KG1 (cell line): ENCODE data around the gene EXOC3.
"Not testable (repeated sequence)": the region's sequence is repeated elsewhere in the genome, so short reads cannot be mapped to it uniquely, and the experiment has no call there.

Experiments
- DNase-seq: peaks from one replicate; lab custom pipeline; 2025; lab: John Stamatoyannopoulos, UW

EXOC3 gene

DNA sequence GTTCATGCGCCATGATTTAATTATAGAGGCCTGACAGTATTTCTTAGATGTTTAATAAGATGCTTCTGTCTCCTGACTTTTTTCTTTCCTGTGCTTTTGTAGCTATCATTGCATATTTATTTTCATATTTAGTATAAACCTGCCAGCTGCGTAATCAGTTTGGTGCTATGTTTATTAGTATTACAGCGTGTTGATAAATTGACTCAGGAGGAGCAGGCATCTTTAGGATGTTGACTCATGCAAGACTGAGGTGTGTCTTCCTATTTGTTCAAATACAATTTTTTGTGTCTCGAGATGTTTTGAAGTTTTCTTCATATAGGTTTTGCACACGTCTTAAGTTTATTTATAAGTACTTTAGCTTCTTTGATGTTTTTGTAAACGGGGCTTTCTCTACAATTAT lies 35.9 kb upstream of the EXOC3 start:
- DNase-seq: no peak

DNA sequence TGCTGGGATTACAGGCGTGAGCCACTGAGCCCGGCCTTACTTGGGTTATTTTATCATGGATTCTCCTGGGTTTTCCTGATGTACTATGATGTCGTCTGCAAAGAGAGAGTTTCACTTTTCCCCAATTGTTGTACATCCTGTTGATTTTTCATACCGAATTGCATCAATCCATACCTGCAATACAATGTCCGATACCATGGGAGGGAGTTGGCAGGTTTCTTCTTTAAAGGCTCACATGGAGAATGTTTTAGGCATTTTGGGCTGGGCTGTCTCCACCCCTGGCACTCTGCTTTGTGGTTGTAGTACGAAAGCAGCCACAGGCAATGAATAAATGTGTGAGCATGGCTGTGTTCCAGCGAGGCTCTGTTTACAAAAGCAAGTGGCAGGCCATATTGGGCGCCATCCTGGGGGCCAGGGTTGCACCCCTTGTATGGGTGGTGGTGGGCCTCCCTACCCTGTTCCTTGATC lies 35.1 kb upstream of the EXOC3 start:
- no peak for DNase-seq

- DNase-seq: no peak
Observed at GRCh38 chr5:410911-411517, 32.0 kb upstream of the EXOC3 start.

DNA sequence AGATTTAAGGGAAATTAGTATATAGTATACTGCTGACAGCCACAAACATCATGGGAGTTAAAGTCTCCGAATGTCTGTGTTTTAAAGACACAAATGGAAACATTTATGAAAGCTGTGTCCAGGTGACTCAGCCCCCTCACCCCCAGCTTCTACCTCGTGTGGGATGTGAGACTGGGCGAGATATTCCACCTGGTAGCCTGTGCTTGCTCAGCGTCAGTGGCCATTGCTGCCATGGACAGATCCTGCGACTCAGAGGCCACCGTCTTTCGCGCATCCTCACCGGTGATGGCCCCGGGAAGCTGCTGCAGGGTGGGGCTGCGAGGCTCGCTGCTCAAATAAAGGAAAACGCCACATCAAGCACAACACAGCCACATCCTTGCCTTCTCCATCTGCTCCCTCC lies 31.2 kb upstream of the EXOC3 start:
- no peak for DNase-seq

GRCh38 chr5:414991-415927 lies 27.7 kb upstream of the EXOC3 start:
- not testable (repeated sequence) for DNase-seq

GRCh38 chr5:415928-416635 lies 26.9 kb upstream of the EXOC3 start:
- no peak for DNase-seq

DNA sequence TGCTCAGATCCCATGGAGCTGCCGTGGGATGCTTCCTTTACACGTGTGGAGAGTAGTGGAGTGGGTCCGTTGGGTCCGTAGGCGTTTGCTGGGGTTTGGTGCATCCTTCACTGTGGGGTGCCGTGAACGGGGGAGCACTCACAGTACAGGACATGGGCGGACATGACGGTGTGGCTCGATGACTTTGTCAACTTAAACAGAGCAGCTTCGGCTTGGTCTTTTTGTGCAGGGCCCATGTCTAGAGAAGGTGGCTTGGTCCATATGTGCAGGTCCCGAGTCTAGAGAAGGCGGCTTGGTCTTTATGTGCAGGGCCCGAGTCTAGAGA lies 26.4 kb upstream of the EXOC3 start:
- DNase-seq: no peak

DNA sequence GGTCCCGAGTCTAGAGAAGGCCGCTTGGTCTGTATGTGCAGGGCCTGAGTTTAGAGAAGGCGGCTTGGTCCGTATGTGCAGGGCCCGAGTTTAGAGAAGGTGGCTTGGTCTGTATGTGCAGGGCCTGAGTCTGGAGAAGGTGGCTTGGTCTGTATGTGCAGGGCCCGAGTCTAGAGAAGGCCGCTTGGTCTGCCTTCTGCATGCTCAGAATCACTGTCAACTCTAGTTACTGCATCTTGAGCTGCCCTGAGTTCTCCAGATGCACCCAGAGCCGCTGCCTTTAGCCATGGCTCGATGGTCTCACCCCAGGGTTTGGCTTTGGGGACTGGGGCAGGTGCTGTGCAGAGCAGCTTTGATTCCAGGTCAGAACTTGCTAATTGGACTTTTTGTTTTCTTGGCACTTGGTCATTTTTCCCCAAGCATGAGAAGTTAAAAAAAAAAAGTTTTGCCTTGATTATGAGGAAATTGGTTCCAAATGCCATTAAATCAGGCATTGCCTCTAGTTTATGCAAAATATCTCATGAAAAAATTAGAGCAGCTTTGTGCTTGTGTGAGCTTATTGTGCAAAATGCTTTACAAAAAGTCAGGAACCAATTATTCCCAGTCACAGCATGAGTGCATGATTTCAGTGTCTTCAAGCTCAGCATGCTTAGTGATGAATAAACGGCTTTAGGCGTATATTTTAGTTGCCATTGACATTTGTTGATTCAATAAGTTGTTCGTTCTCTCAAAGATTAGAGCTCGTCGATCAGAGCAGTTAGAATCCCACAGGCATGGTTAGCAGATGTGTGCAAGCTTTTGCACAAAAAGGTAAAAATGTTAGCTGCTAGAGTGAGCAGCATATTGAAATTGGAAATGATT lies 25.4 kb upstream of the EXOC3 start:
- no peak for DNase-seq

DNA sequence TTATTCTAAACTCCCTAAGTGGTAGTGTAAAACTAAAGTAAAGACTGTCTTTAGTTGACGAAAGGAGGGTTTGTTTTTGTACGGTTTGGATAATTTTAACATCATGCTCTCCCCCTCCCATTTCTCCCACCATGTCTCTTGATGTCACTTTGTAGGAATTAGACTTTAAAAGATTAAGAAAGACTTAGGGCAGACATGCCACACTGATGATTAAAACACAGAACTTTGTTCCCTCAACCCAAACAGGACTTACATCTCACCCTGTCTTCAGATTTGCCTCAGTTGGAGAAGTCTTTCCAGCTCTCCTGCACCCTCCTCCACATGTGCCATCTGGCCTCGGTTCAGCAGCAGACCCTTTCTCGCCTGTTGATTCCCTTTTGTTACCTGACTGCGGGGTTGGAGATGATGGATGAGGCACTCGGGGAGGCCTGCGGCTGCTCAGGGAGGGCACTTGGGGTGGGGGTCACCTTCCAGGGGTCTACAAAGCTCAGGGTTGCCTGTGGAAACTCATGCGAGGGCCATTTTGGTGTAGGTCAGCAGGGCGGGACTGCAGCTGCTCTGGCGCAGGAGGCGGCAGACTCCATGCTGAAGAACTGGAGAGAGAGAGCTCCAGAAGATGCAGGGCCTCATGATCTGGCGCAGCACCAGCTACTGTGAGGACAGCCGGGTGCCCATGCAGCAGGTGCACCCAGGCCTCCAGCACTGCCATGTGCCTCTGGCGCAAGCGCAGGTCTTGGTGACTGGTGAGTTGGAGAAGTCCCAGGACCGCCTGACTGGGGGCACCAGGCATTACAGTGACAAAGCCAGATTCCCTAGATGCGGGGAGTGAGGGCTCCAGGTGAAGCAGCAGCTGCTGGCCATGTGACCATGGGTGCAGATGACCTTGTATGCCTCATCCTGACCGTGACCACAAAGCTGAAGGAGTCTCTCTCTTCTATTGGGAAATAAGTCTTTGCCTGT lies 24.5 kb upstream of the EXOC3 start:
- DNase-seq: no peak

GRCh38 chr5:419970-420369 lies 23.0 kb upstream of the EXOC3 start:
- DNase-seq: no peak

- DNase-seq: no peak
Observed at GRCh38 chr5:420632-421286, 22.2 kb upstream of the EXOC3 start.

GRCh38 chr5:421287-421880 lies 21.6 kb upstream of the EXOC3 start:
- no peak for DNase-seq

- no peak for DNase-seq
Observed at GRCh38 chr5:421901-422300, 21.1 kb upstream of the EXOC3 start.

GRCh38 chr5:422323-423232 lies 20.4 kb upstream of the EXOC3 start:
- no peak for DNase-seq

DNA sequence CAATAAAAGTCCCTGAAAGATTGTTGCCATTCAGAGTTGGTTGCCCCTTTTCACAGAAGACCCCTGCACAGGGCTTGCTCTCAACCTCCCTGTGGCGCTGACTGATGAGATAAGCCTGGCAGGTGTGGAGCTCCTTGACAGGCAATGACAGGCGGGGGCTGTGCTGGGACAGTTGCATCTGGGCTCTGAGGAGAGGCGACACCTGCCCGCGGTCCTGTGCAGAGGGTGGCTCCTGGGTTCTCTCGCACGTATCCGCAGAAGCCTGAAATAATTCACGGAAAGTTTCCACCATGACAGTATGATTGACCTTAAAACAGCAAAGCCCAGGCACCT lies 19.8 kb upstream of the EXOC3 start:
- no peak for DNase-seq

DNA sequence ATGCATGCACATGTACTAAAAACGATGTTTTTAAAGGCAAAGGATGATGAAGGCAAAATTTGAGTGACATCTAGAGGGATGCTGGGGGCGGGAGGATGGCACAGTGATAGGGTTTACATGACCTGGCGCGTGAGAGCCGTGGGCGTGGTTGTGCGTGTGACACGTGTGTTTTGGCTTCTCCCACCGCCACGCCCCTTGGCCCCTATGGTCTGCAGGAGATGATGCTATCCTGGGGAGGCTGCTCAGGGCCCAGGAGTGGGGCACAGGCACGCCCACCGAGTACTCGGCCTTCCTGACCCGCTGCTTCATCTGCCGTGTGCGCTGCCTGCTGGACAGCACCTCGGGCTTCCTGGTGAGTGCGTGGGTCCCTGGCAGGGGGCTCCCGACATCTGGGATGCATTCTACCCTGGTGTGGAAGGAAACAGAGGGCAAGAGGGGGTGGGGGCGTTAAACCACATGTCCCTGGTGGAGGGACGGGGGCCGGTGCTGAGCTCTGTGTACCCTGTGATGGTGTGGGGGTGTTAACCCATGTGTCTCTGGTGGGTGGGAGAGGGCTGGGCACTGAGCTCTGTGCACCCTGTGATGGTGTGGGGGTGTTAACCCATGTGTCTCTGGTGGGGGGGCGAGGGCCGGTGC lies 19.2 kb upstream of the EXOC3 start:
- DNase-seq: no peak

DNA sequence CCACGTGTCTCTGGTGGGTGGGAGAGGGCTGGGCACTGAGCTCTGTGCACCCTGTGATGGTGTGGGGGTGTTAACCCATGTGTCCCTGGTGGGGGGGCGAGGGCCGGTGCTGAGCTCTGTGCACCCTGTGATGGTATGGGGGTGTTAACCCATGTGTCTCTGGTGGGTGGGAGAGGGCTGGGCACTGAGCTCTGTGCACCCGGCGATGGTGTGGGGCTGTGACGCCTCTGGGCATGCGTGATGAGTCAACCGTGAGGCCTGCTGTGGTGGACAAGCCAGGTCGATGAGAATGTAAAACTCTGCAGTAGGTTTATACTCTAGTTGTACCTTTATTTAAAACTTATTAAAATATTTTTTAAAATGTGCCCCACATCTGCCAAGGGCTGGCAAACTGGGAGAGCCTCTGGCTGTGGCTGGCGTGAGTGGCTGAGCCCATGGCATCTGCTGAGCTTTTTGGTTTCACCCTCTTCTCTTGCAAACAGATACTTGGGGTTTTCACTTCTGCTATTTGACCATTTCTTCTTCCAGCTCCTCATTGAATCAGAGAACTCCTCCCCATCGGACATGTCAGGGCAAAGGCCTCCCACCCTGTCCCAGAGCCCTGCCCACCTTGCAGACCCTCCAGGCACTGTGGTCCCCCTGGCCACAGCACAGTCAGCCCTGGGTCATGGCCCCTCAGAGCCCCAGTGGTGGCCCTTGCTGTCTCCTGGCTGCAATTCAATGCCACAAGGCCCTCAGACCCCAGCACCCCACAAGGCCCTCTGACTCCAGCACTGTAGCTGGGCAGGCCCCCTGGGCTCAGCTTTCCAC lies 18.5 kb upstream of the EXOC3 start:
- DNase-seq: no peak

DNA sequence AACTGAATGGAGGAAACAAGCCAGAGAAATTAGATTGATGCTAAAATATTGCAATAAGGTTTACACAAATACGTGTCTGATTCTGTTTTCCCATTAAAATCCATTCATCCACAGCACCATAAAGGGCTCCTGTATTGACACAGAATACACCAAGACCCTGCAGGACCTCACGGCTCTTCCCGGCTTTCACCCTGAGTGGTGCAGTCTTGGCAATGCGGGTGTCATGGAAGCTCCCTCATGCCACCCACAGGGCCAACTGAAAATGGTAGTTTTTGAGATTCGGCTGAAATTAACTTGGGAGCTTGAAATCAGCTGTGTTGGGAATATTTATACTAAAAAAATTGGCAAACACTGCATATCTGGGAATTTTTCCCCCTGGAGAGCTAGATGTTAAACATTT lies 17.3 kb upstream of the EXOC3 start:
- no peak for DNase-seq
